WTC11 (cell line): ENCODE data around the gene TPSAB1. TPM values are rescaled to one million over a fixed set of nuclear protein-coding genes. Genes with fewer than 3 reads are reported as not detected.

Experiments
- ATAC-seq: fragments of 200-7000 bp; cut with Tn5 transposase; 2 replicates; pipeline ENCODE4 v1.10.0; 2021; ENCODE audit warnings: mild to moderate bottlenecking, moderate library complexity
- CTCF ChIA-PET: fragments of 300-600 bp; sonication (Branson Sonifier 250); formaldehyde crosslinking; loops from one replicate; lab custom pipeline; 2021; ENCODE audit warnings: antibody characterized with exemption; lab: Charles Lee
- POLR2A ChIA-PET: fragments of 350-600 bp; sonication (Branson Sonifier 250); formaldehyde crosslinking; loops from one replicate; lab custom pipeline; 2021; ENCODE audit warnings: antibody characterized with exemption; lab: Charles Lee
- DNase-seq: peaks from one replicate; pipeline ENCODE4 v3.0.0; 2021; ENCODE audit warnings: low spot score
- H3K27ac Mint-ChIP-seq: 2 replicates; pipeline ENCODE4 v1.8.0; 2021; ENCODE audit warnings: mixed read lengths
- H3K27me3 Mint-ChIP-seq: 2 replicates; pipeline ENCODE4 v1.8.0; 2021; ENCODE audit warnings: low read depth, mild to moderate bottlenecking, moderate library complexity, mixed read lengths
- H3K36me3 Mint-ChIP-seq: 2 replicates; pipeline ENCODE4 v1.8.0; 2021; ENCODE audit warnings: mixed read lengths
- H3K4me1 Mint-ChIP-seq: 2 replicates; pipeline ENCODE4 v1.8.0; 2022; ENCODE audit warnings: mixed read lengths
- H3K4me3 Mint-ChIP-seq: 2 replicates; pipeline ENCODE4 v1.8.0; 2021; ENCODE audit warnings: mild to moderate bottlenecking, moderate library complexity, mixed read lengths
- H3K9me3 Mint-ChIP-seq: 2 replicates; pipeline ENCODE4 v1.8.0; 2021; ENCODE audit warnings: mixed read lengths
- CDX4 ChIP-seq: fragments of 250-450 bp; sonication (Bioruptor Pico); IDR thresholded peaks from 2 replicates; pipeline ENCODE4 v1.9.0; 2021; ENCODE audit warnings: moderate library complexity, mild to moderate bottlenecking, inconsistent platforms, borderline replicate concordance
- E2F4 ChIP-seq: sonication (generic); formaldehyde crosslinking; IDR thresholded peaks from 2 replicates; pipeline ENCODE4 v1.8.1; 2022; ENCODE audit warnings: low read depth, mild to moderate bottlenecking, moderate library complexity, missing genetic modification reagents, borderline replicate concordance
- ERG ChIP-seq: fragments of 250-450 bp; sonication (Bioruptor Pico); IDR thresholded peaks from 2 replicates; pipeline ENCODE4 v1.8.0; 2021; ENCODE audit warnings: mild to moderate bottlenecking
- GTF2I ChIP-seq: fragments of 250-450 bp; sonication (Bioruptor Pico); conservative IDR thresholded peaks from 2 replicates; pipeline ENCODE4 v1.4.0; 2021; ENCODE audit warnings: mild to moderate bottlenecking
- HMGXB4 ChIP-seq: sonication (generic); formaldehyde crosslinking; IDR thresholded peaks from 2 replicates; pipeline ENCODE4 v1.8.1; 2023; ENCODE audit warnings: mild to moderate bottlenecking, moderate library complexity, missing genetic modification reagents
- JAZF1 ChIP-seq: fragments of 250-450 bp; sonication (Bioruptor Pico); IDR thresholded peaks from 2 replicates; pipeline ENCODE4 v1.9.0; 2021; ENCODE audit warnings: moderate library complexity, mild to moderate bottlenecking, inconsistent platforms
- NR3C1 ChIP-seq: sonication (generic); formaldehyde crosslinking; conservative IDR thresholded peaks from 2 replicates; pipeline ENCODE4 v1.8.1; 2023; ENCODE audit warnings: low read depth, mild to moderate bottlenecking, missing genetic modification reagents
- TCF7 ChIP-seq: sonication (generic); formaldehyde crosslinking; IDR thresholded peaks from 2 replicates; pipeline ENCODE4 v1.8.0; 2022; ENCODE audit warnings: mild to moderate bottlenecking, low read depth, missing genetic modification reagents, moderate library complexity
- USF1 ChIP-seq: sonication (generic); formaldehyde crosslinking; IDR thresholded peaks from 2 replicates; pipeline ENCODE4 v1.8.0; 2022; ENCODE audit warnings: mild to moderate bottlenecking, missing genetic modification reagents
- ZNF121 ChIP-seq: sonication (generic); formaldehyde crosslinking; IDR thresholded peaks from 2 replicates; pipeline ENCODE4 v1.8.0; 2023; ENCODE audit warnings: missing genetic modification reagents
- ZNF232 ChIP-seq: sonication (generic); formaldehyde crosslinking; IDR thresholded peaks from 2 replicates; pipeline ENCODE4 v1.8.0; 2022; ENCODE audit warnings: mild to moderate bottlenecking, missing genetic modification reagents
- ZNF423 ChIP-seq: fragments of 250-450 bp; sonication (Bioruptor Pico); IDR thresholded peaks from 2 replicates; pipeline ENCODE4 v2.1.2; 2022; ENCODE audit warnings: mild to moderate bottlenecking, moderate library complexity
- ZNF425 ChIP-seq: fragments of 250-450 bp; sonication (Bioruptor Pico); conservative IDR thresholded peaks from 2 replicates; pipeline ENCODE4 v1.9.0; 2021; ENCODE audit warnings: mild to moderate bottlenecking
- ZSCAN18 ChIP-seq: fragments of 250-450 bp; sonication (Bioruptor Pico); IDR thresholded peaks from 2 replicates; pipeline ENCODE4 v2.1.2; 2022; ENCODE audit warnings: mild to moderate bottlenecking, moderate library complexity
- total RNA-seq: library from RNA; stranded (reverse); gene quantifications from 3 replicates; pipeline ENCODE4 v1.2.3, GENCODE V29; 2021

The TPSAB1 gene
- total RNA-seq, 1 experiment from 2014 or later, result not detected

GRCh38 chr16:1206786-1207185 is 33.7 kb upstream of the TPSAB1 start:
- Mint-ChIP-seq H3K36me3 (0 out of 2 replicates have a peak, but pooled peaks cover 3% of the 10 kb centered on the region), H3K4me1 (no peaks in the 10 kb centered on the region)
- POLR2A ChIA-PET, result no interaction called here
- CTCF ChIA-PET, result no interaction called here
- TF ChIP-seq ZNF232 (no peak), USF1 (no peak), JAZF1 (CRISPR knock-in tag) (no peak)
- TF ChIP-seq, all 79 proteins: peak for 0
- DNase-seq, result no peak
- Mint-ChIP-seq H3K27ac (no peak overlapping the region), H3K27me3 (no peaks in the 10 kb centered on the region), H3K4me3 (no peak overlapping the region), H3K9me3 (no peaks in the 10 kb centered on the region)
- no peak for ATAC-seq

- H3K4me1 Mint-ChIP-seq, result no peaks in the 10 kb centered on the region
- no peak overlapping the region for H3K4me3 Mint-ChIP-seq
- no peaks in the 10 kb centered on the region for H3K27me3 Mint-ChIP-seq
- no peak overlapping the region for H3K27ac Mint-ChIP-seq
- ATAC-seq (no peak), DNase-seq (no peak)
- 0 out of 2 replicates have a peak, but pooled peaks cover 3% of the 10 kb centered on the region for H3K36me3 Mint-ChIP-seq
- no peak for TF ChIP-seq ZNF232
- TF ChIP-seq ZNF423, result no peak
- TF ChIP-seq ZNF425 (CRISPR knock-in tag), result no peak
- TF ChIP-seq TCF7 (CRISPR knock-in tag), result no peak
- no peak for TF ChIP-seq ZSCAN18
- TF ChIP-seq CDX4 (CRISPR knock-in tag), result no peak
- TF ChIP-seq ERG (CRISPR knock-in tag), result no peak
- TF ChIP-seq HMGXB4 (CRISPR knock-in tag), result no peak
- TF ChIP-seq GTF2I (CRISPR knock-in tag), result no peak
- TF ChIP-seq NR3C1 (CRISPR knock-in tag), result no peak
- TF ChIP-seq ZNF121, result no peak
- H3K9me3 Mint-ChIP-seq, result no peaks in the 10 kb centered on the region
- POLR2A ChIA-PET, result no interaction called here
- CTCF ChIA-PET, result no interaction called here
Measured at GRCh38 chr16:1208239-1208830, 32.2 kb upstream of the TPSAB1 start.

- Mint-ChIP-seq H3K4me3 (no peak overlapping the region), H3K9me3 (no peaks in the 10 kb centered on the region), H3K27me3 (no peaks in the 10 kb centered on the region), H3K4me1 (no peaks in the 10 kb centered on the region), H3K36me3 (0 out of 2 replicates have a peak, but pooled peaks cover 3% of the 10 kb centered on the region), H3K27ac (0 out of 2 replicates have a peak overlapping the region, but pooled peaks have one; percentile 49)
- no peak for DNase-seq
- ChIA-PET CTCF (no interaction called here), POLR2A (no interaction called here)
- no peak for ATAC-seq
- no peak for TF ChIP-seq E2F4 (CRISPR knock-in tag)
Measured at GRCh38 chr16:1209081-1209480, 31.4 kb upstream of the TPSAB1 start.
